Measurements from ENCODE around the gene DDT. TPM values are rescaled to one million over a fixed set of nuclear protein-coding genes. Genes with fewer than 3 reads are reported as not detected.
"Not testable (repeated sequence)": the region's sequence is repeated elsewhere in the genome, so short reads cannot be mapped to it uniquely, and the experiment has no call there.

The DDT gene
- total and polyA plus RNA-seq, 10 of the 15 experiments (the other 5 are each of a cell fraction or from before 2014, with no cell fraction given), result 25.1 to 408 (median 202) TPM

GRCh38 chr22:23966094-23966493 is 8.1 kb downstream of the DDT start:
- DNase-seq (ENCODE audit: low read depth, low spot score); H4K20me1 ChIP-seq (ENCODE audit: control insufficient read depth, insufficient read depth); intact Hi-C loops (cut with micrococcal nuclease; ENCODE audit: unreplicated experiment); POLR2A ChIA-PET; H3K79me2 ChIP-seq (ENCODE audit: control insufficient read depth, insufficient read depth, low read length); H3K4me3 ChIP-seq; SMC1A ChIA-PET (ENCODE audit: uncharacterized antibody, unreplicated experiment); H3K9me3 ChIP-seq (replicated peaks; ENCODE audit: control insufficient read depth, insufficient read depth, low read length); in situ Hi-C loops (cut with MboI); RAD21 ChIA-PET (ENCODE audit: unreplicated experiment); CTCF ChIA-PET; H2AFZ ChIP-seq (ENCODE audit: control insufficient read depth, low read depth, low read length); H3K27ac ChIP-seq (ENCODE audit: control insufficient read depth, insufficient read depth); H3K27me3 ChIP-seq (replicated peaks in 1 of 2; ENCODE audit: control insufficient read depth in 2 of 2, insufficient read depth in 2 of 2, low read length in 1 of 2); BruUV-seq (replicated peaks); H3K9ac ChIP-seq (ENCODE audit: control insufficient read depth, insufficient read depth, low read length); H3K4me2 ChIP-seq (ENCODE audit: control insufficient read depth, insufficient read depth); H3K4me1 ChIP-seq (ENCODE audit: control insufficient read depth, insufficient read depth, low read length); FAIRE-seq: not testable (repeated sequence)
- peaks cover 8 to 17% of the 10 kb centered on the region in 2 experiments; a peak in 3 of 4 replicates for H3K36me3 ChIP-seq (ENCODE audit: control insufficient read depth in 2 of 2, insufficient read depth in 2 of 2, low read length in 1 of 2)
- peak; percentile 72 for ATAC-seq
- WGBS (ENCODE audit: insufficient coverage, insufficient replicate concordance, low lambda C conversion rate, missing lambda C conversion rate), result no CpG with 5 or more reads among the region's 18 CpGs

- FAIRE-seq; H3K27ac ChIP-seq (ENCODE audit: control insufficient read depth, insufficient read depth); H3K4me3 ChIP-seq; H3K9ac ChIP-seq (ENCODE audit: control insufficient read depth, insufficient read depth, low read length); H3K4me2 ChIP-seq (ENCODE audit: control insufficient read depth, insufficient read depth); H4K20me1 ChIP-seq (ENCODE audit: control insufficient read depth, insufficient read depth); RAD21 ChIA-PET (ENCODE audit: unreplicated experiment); CTCF ChIA-PET; H3K36me3 ChIP-seq (ENCODE audit: control insufficient read depth in 2 of 2, insufficient read depth in 2 of 2, low read length in 1 of 2); DNase-seq (ENCODE audit: low read depth, low spot score); H3K9me3 ChIP-seq (replicated peaks; ENCODE audit: control insufficient read depth, insufficient read depth, low read length); SMC1A ChIA-PET (ENCODE audit: uncharacterized antibody, unreplicated experiment); in situ Hi-C loops (cut with MboI); H3K27me3 ChIP-seq (replicated peaks in 1 of 2; ENCODE audit: control insufficient read depth in 2 of 2, insufficient read depth in 2 of 2, low read length in 1 of 2); H3K4me1 ChIP-seq (ENCODE audit: control insufficient read depth, insufficient read depth, low read length); POLR2A ChIA-PET; BruUV-seq (replicated peaks); H2AFZ ChIP-seq (ENCODE audit: control insufficient read depth, low read depth, low read length); H3K79me2 ChIP-seq (ENCODE audit: control insufficient read depth, insufficient read depth, low read length); intact Hi-C loops (cut with micrococcal nuclease; ENCODE audit: unreplicated experiment): not testable (repeated sequence)
- no CpG with 5 or more reads among the region's 43 CpGs for WGBS (ENCODE audit: insufficient coverage, insufficient replicate concordance, low lambda C conversion rate, missing lambda C conversion rate)
- ATAC-seq, result peak; percentile 57
These were observed 13.0 kb downstream of the DDT start, which contains the start of gene GSTT2B for GRCh38 chr22:23961084-23961771. Gene GSTT2B, minus strand, starts transcription at chr22:23961195. Its CDS starts 64 bp downstream, at chr22:23961131.

Data from GM12878 (cell line).